Measurements from ENCODE around the gene ISOC2.

ISOC2 gene

GRCh38 chr19:55495646-55496349 is 34.4 kb upstream of the ISOC2 start:
- Histone ChIP-seq H3K9ac (ENCODE audit: low read depth, low read length) (no peak overlapping the region), H3K27ac (ENCODE audit: low read length) (no peak overlapping the region), H3K9me3 (ENCODE audit: insufficient read depth, low read depth, low read length) (no peaks in the 10 kb centered on the region), H3K4me3 (ENCODE audit: low read length) (no peak overlapping the region), H3K4me1 (ENCODE audit: insufficient read depth, low read length) (peaks cover 5% of the 10 kb centered on the region), H3K27me3 (ENCODE audit: insufficient read depth, low read length) (peaks cover 10% of the 10 kb centered on the region; the same call in 1 of the 2 replicates), H3K36me3 (ENCODE audit: insufficient read depth, low read depth, low read length) (no peaks in the 10 kb centered on the region)

DNA sequence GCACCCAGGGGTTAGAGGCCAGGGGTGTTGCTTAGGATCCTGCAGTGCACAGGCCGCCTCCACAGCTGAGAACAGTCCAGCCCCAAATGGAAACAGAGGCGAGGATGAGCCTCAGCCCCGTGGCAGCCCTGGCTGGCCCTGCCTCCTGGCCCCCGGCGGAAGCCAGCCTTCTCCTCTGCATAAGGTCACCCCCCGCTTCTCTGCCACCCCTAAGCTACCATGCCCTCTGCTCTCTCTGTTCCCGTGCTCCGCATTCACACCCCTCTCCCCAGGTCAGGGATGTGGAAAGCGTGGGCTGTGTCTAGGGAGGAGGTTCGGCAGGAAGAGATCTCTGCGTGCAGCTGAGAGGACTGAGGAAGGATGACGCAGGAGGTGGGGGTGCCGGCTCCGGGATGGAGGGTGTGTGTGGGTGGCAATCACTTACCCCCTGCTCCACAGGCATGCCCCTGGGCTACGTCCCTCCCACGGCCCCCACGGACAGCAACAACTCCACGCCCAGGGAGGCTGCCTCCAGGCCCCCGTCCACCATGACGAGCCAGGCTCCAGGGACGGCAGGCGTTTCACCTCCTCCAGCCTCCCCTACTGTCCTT is 32.8 kb upstream of the ISOC2 start:
- Histone ChIP-seq H3K9ac (ENCODE audit: low read depth, low read length) (no peak overlapping the region), H3K4me3 (ENCODE audit: low read length) (no peak overlapping the region), H3K27me3 (ENCODE audit: insufficient read depth, low read length) (peaks cover 10% of the 10 kb centered on the region; the same call in 1 of the 2 replicates), H3K36me3 (ENCODE audit: insufficient read depth, low read depth, low read length) (no peaks in the 10 kb centered on the region), H3K27ac (ENCODE audit: low read length) (no peak overlapping the region), H3K4me1 (ENCODE audit: insufficient read depth, low read length) (peaks cover 10% of the 10 kb centered on the region), H3K9me3 (ENCODE audit: insufficient read depth, low read depth, low read length) (no peaks in the 10 kb centered on the region)

- no peaks in the 10 kb centered on the region for H3K36me3 ChIP-seq (ENCODE audit: insufficient read depth, low read depth, low read length)
- 0 out of 2 replicates have a peak, but pooled peaks cover 6% of the 10 kb centered on the region for H3K27me3 ChIP-seq (ENCODE audit: insufficient read depth, low read length)
- no peaks in the 10 kb centered on the region for H3K9me3 ChIP-seq (ENCODE audit: insufficient read depth, low read depth, low read length)
- H3K27ac ChIP-seq (ENCODE audit: low read length): no peak overlapping the region
- H3K4me1 ChIP-seq (ENCODE audit: insufficient read depth, low read length): peaks cover 10% of the 10 kb centered on the region
- H3K9ac ChIP-seq (ENCODE audit: low read depth, low read length): no peak overlapping the region
- no peak overlapping the region for H3K4me3 ChIP-seq (ENCODE audit: low read length)
These were observed 32.3 kb upstream of the ISOC2 start for GRCh38 chr19:55493645-55494171.

GRCh38 chr19:55493052-55493644 is 31.7 kb upstream of the ISOC2 start:
- Histone ChIP-seq H3K4me3 (ENCODE audit: low read length) (no peak overlapping the region), H3K4me1 (ENCODE audit: insufficient read depth, low read length) (peaks cover 14% of the 10 kb centered on the region), H3K9ac (ENCODE audit: low read depth, low read length) (no peak overlapping the region), H3K36me3 (ENCODE audit: insufficient read depth, low read depth, low read length) (no peaks in the 10 kb centered on the region), H3K27me3 (ENCODE audit: insufficient read depth, low read length) (0 out of 2 replicates have a peak, but pooled peaks cover 2% of the 10 kb centered on the region), H3K27ac (ENCODE audit: low read length) (no peak overlapping the region), H3K9me3 (ENCODE audit: insufficient read depth, low read depth, low read length) (no peaks in the 10 kb centered on the region)

DNA sequence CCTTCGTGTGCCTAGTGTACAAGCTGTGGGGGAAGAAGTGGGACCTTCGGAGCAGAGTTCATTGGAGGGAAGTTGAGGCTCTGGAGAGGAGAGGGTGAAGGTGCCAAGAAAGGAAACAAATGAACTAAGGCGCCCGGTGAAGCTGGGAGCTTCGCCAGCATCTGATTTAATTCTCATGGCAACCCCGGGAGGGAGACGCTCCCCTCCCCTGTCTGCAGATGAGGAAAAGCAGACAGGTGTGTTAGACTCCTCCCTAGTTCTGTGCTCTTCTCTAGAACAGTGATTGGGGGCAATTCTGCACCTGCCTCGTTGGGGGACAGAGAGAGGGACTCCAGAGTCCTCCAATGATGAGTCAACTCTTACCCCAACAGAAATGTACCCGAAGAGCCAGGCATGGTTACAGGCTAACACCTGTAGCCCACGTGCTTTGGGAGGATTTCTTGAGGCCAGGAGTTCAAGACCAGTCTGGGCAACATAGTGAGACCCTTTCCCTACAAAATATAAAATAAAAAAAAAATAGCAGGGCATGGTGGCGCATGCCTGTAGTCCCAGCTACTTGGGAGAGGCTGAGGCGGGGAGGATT is 31.0 kb upstream of the ISOC2 start:
- Histone ChIP-seq H3K27ac (ENCODE audit: low read length) (no peak overlapping the region), H3K36me3 (ENCODE audit: insufficient read depth, low read depth, low read length) (no peaks in the 10 kb centered on the region), H3K9me3 (ENCODE audit: insufficient read depth, low read depth, low read length) (no peaks in the 10 kb centered on the region), H3K4me1 (ENCODE audit: insufficient read depth, low read length) (peaks cover 18% of the 10 kb centered on the region), H3K9ac (ENCODE audit: low read depth, low read length) (no peak overlapping the region), H3K4me3 (ENCODE audit: low read length) (no peak overlapping the region), H3K27me3 (ENCODE audit: insufficient read depth, low read length) (no peaks in the 10 kb centered on the region)

DNA sequence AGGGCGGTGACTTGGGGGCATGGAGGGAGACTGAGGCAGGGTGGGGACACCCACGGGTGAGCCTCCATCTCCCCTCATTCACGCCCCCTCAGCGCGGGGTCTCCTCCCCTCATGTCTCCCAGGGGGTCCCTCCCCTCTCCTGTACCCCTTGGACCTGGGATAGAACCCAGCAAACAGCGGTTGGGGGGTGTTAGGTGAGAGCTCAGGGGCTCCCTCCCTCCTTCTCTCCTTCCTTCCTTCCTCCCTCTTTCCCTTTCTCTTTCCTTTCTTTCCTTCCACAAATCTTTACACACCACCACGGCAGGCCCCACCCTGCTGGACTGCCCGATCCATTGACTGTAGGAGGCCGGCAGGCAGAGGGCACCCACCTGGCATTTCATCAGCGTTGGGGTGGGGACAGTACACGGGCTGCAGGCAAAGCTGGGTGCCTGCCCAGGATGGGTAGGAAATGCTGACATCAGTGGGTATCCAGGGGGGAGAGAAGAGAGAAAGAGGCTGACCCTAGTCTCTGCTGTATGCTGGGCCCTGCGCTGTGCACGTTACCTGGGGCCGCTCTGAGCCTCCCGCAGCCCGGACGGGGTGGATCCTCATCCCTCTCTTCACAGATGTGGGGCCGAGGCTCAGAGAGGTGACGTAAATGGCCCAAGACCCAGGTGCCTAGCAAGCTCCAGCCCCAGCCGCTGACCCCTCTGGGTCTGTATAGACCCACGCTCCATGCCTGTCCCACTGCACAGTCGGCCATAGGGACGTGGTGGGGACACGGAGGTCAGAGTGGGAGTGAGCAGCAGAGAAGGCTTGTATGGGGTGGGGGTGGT is 30.3 kb upstream of the ISOC2 start:
- no peaks in the 10 kb centered on the region for H3K9me3 ChIP-seq (ENCODE audit: insufficient read depth, low read depth, low read length)
- H3K9ac ChIP-seq (ENCODE audit: low read depth, low read length): no peak overlapping the region
- peaks cover 22% of the 10 kb centered on the region for H3K4me1 ChIP-seq (ENCODE audit: insufficient read depth, low read length)
- H3K27ac ChIP-seq (ENCODE audit: low read length): no peak overlapping the region
- H3K4me3 ChIP-seq (ENCODE audit: low read length): no peak overlapping the region
- H3K27me3 ChIP-seq (ENCODE audit: insufficient read depth, low read length): no peaks in the 10 kb centered on the region
- H3K36me3 ChIP-seq (ENCODE audit: insufficient read depth, low read depth, low read length): no peaks in the 10 kb centered on the region

GRCh38 chr19:55490478-55491432 is 29.3 kb upstream of the ISOC2 start:
- no peaks in the 10 kb centered on the region for H3K36me3 ChIP-seq (ENCODE audit: insufficient read depth, low read depth, low read length)
- no peaks in the 10 kb centered on the region for H3K9me3 ChIP-seq (ENCODE audit: insufficient read depth, low read depth, low read length)
- H3K4me3 ChIP-seq (ENCODE audit: low read length): no peak overlapping the region
- H3K27me3 ChIP-seq (ENCODE audit: insufficient read depth, low read length): no peaks in the 10 kb centered on the region
- no peak overlapping the region for H3K9ac ChIP-seq (ENCODE audit: low read depth, low read length)
- H3K27ac ChIP-seq (ENCODE audit: low read length): no peak overlapping the region
- peaks cover 20% of the 10 kb centered on the region for H3K4me1 ChIP-seq (ENCODE audit: insufficient read depth, low read length)

DNA sequence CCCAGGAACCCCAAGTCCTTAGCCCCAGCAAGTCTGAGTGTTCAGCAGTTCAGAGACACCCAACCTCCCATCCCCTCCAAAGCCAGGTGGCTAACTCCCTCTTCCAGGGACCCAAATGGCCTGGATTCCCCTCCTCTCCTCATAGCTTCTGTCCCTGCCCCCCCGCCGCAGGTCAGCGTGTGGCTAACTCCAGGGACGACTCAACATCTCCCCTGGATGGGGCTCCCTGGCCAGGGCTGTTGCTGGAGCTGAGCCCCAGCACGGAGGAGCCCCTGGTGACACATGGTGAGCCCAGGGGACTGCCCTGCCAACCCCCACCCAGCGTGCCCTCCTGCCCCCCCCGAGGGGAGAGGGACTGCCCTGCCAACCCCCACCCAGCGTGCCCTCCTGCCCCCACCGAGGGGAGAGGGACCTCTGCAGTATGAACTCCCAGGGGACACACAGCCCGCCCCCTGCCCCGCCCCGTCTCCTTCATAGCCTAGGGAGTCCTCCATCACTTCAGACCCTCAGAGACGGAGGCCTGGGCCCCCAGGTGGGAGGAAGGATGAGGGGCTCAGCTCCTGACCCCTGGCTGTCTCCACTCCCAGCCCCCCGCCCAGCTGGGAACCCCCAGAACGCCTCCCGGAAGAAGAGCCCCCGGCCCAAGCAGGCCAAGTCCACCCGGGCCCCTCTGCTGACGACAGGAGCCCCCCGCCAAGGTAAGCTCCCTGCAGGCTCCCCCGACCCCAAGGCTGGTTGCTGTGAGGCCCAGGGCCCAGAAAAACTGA is 28.5 kb upstream of the ISOC2 start:
- H3K27ac ChIP-seq (ENCODE audit: low read length): no peak overlapping the region
- peaks cover 20% of the 10 kb centered on the region for H3K4me1 ChIP-seq (ENCODE audit: insufficient read depth, low read length)
- H3K27me3 ChIP-seq (ENCODE audit: insufficient read depth, low read length): no peaks in the 10 kb centered on the region
- no peaks in the 10 kb centered on the region for H3K36me3 ChIP-seq (ENCODE audit: insufficient read depth, low read depth, low read length)
- no peaks in the 10 kb centered on the region for H3K9me3 ChIP-seq (ENCODE audit: insufficient read depth, low read depth, low read length)
- no peak overlapping the region for H3K4me3 ChIP-seq (ENCODE audit: low read length)
- no peak overlapping the region for H3K9ac ChIP-seq (ENCODE audit: low read depth, low read length)

GRCh38 chr19:55488986-55489710 is 27.7 kb upstream of the ISOC2 start:
- no peak overlapping the region for H3K27ac ChIP-seq (ENCODE audit: low read length)
- H3K9ac ChIP-seq (ENCODE audit: low read depth, low read length): no peak overlapping the region; the same call in 1 of the 2 replicates
- H3K36me3 ChIP-seq (ENCODE audit: insufficient read depth, low read depth, low read length): no peaks in the 10 kb centered on the region
- H3K4me1 ChIP-seq (ENCODE audit: insufficient read depth, low read length): peaks cover 20% of the 10 kb centered on the region
- H3K4me3 ChIP-seq (ENCODE audit: low read length): no peak overlapping the region; the same call in 1 of the 2 replicates
- no peaks in the 10 kb centered on the region for H3K27me3 ChIP-seq (ENCODE audit: insufficient read depth, low read length)
- H3K9me3 ChIP-seq (ENCODE audit: insufficient read depth, low read depth, low read length): no peaks in the 10 kb centered on the region
